Loucy (cell line): Measurements from ENCODE around the gene CYP24A1.

Source experiments
- CTCF ChIP-seq: fragments of 200-600 bp; sonication (generic); conservative IDR thresholded peaks from 2 replicates; pipeline ENCODE4 v1.5.1; 2014; ENCODE audit warnings: mild to moderate bottlenecking, antibody characterized with exemption, low read length
- EZH2phosphoT487 ChIP-seq: fragments of 200-600 bp; IDR thresholded peaks from 2 replicates; pipeline ENCODE4 v1.6.1; 2018; ENCODE audit warnings: antibody characterized with exemption, mild to moderate bottlenecking, moderate library complexity, borderline replicate concordance

DNA sequence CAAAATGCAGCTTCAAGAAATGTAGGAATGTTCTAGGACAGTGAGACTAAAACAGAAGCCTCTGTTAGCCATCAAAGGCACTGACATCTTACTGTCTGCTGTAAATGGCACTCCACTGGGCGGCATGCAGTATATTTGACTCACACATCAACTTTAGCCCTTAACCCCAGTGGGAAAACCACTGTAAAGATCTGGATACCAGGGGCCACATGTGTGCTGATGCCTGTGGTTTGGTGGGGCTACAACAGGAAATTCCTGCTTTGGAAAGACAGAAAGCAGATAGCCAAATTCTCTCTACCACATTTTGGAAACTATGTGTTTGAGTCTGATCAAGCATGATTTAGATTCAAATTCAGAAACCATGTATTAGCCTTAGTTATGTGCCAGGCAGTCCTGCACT lies 38.4 kb upstream of the CYP24A1 start:
- TF ChIP-seq CTCF = no peak
- TF ChIP-seq EZH2phosphoT487 = no peak
